ENCODE measurements around the gene POLA1.
"Not testable (repeated sequence)": the region's sequence is repeated elsewhere in the genome, so short reads cannot be mapped to it uniquely, and the experiment has no call there.

The POLA1 gene, protein sequence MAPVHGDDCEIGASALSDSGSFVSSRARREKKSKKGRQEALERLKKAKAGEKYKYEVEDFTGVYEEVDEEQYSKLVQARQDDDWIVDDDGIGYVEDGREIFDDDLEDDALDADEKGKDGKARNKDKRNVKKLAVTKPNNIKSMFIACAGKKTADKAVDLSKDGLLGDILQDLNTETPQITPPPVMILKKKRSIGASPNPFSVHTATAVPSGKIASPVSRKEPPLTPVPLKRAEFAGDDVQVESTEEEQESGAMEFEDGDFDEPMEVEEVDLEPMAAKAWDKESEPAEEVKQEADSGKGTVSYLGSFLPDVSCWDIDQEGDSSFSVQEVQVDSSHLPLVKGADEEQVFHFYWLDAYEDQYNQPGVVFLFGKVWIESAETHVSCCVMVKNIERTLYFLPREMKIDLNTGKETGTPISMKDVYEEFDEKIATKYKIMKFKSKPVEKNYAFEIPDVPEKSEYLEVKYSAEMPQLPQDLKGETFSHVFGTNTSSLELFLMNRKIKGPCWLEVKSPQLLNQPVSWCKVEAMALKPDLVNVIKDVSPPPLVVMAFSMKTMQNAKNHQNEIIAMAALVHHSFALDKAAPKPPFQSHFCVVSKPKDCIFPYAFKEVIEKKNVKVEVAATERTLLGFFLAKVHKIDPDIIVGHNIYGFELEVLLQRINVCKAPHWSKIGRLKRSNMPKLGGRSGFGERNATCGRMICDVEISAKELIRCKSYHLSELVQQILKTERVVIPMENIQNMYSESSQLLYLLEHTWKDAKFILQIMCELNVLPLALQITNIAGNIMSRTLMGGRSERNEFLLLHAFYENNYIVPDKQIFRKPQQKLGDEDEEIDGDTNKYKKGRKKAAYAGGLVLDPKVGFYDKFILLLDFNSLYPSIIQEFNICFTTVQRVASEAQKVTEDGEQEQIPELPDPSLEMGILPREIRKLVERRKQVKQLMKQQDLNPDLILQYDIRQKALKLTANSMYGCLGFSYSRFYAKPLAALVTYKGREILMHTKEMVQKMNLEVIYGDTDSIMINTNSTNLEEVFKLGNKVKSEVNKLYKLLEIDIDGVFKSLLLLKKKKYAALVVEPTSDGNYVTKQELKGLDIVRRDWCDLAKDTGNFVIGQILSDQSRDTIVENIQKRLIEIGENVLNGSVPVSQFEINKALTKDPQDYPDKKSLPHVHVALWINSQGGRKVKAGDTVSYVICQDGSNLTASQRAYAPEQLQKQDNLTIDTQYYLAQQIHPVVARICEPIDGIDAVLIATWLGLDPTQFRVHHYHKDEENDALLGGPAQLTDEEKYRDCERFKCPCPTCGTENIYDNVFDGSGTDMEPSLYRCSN (N-terminal part only)

DNA sequence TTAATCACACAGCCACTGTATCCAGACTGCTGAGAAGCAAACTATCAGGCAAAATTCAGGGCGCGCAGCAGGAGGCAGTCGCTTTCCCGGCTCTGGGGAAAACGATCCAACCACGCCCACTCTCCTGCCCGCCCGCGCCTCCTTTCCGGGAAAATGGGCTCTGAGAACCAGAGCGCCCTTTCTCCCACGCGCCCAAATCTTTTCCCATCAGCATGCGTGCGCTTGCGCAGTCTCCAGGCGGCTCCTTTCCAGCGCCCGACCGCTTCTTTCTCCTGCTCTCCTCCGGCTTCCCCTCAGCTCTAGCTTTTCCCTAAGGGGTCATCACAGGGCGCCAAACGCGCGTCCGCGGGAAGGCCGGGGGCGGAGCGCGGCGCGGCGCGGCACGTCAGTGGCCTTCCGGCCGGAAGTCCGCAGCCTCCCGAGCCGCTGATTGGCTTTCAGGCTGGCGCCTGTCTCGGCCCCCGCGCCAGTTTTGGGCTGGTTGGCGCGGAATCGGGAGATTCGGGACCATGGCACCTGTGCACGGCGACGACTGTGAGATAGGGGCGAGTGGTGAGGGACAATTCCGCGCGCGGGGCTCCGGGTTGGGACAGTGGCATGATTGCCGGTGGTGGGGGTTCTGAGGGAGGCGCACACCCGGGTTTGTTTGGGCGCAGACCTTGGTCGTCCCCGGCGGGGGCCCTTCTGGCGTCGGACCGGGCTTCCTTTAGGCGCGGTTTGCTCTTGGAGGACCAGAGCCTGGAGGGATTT lies at the start of gene POLA1:
Gene POLA1 (plus strand): TSS at position 466 of the 750 bp plus-strand sequence. CDS start 44 bp downstream, at position 510.
- DNase-seq (ENCODE audit: low read depth in 1 of 2, low spot score in 1 of 2), result peak; percentile 60 to 70

DNA sequence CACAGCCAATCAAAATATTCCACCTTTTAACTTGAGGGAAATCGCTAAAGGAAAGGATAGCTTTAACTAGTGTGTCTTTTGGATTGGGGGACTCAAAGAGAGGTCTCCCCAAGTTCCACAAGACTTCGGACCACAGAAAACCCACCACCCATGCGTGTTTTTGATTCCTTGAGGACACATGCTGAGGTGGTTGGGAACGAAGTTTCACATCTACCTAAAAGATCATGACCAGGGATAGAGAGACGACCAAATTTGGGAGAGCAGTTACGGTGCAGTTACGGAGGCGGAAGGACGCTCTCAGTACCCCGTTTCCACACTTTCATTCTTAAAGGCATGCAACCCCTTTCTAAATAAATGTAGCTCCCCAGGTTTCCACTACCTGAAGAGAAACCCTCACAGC lies 47.7 kb upstream of the POLA1 start:
- DNase-seq (ENCODE audit: low read depth in 1 of 2, low spot score in 1 of 2), result no peak

DNA sequence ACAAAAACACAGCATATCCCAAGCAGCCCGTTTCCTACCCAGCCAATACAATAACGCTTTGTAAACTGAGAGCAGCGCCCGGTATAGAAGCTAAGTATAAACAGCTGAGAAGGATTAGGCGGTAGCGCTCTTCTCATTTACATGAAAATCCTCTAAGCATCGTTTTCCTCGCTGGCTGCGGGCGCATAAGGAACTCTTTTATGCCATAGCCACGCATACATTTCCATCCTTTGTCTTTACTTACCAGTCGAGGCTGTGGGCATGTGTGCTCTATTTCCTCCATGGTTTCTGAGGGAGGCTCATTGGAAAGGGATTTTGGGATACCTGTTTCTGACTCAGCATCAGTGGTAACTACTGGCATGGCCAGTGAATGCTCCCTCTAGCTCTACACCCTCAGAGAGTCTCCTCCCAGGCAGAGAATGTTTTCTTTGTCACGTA lies 47.0 kb upstream of the POLA1 start:
- no peak for DNase-seq (ENCODE audit: low read depth in 1 of 2, low spot score in 1 of 2)

DNA sequence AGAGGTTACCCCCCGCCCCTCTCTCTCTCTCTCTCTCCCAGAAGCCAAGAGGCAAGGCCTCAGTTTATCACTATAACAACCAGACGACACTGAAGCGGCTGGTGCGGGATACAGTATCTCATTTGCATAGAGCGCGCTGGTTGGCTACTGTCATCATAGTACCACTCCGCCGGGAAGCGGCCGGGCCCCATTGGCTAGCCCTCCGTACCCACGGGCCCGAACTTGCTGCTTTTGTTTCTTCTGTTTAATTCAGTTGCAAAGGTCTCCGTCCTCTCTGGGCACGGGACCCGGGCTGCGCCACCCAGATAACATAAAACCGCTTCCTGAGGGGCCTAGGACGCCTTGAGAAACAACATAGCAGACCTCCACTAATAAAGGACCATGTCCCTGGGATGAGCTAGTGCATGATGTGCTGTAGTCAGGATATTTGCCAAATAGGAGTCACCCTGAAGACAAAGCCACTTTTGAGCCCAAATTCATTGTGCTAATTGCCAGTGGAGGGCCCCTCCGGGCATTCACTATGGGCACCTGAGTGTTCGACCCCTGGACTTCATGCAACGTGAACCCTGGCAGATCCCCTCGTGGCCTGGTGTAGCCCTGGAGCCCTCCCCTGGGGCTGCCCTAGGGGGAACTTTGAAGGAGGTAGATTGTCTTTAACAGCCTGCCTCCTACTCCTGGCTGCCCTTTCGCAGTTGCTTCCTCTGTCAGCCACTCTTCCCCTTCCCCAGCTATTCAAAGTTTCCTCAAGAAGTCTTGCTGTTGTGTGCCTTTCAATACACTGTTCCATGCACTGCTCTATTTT lies 46.3 kb upstream of the POLA1 start, which contains the start of gene PCYT1B:
Gene PCYT1B (minus strand): TSS at position 91 of the 802 bp plus-strand sequence. CDS start 242 bp downstream, outside the sequence.
- peak; percentile 6 to 26 for DNase-seq (ENCODE audit: low read depth in 1 of 2, low spot score in 1 of 2)

DNA sequence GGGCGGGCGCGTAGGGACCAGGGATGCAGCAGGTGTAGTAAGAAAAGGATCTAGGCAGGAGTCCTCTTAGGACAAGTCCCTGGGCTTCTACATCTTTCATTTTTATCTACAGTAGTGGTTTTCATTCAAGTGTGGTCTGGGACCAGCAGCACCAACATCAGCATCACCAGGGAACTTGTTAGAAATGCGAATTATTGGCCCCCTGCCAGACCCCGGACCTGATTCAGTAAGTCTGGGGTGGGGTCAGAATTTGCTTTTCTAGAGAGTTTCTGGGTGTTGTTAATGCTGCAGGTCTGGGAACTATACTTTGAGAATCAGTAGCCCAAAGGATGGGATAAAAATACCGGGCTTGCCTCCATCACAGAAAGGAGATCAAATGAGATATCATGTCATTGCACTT lies 45.2 kb upstream of the POLA1 start:
- DNase-seq (ENCODE audit: low read depth in 1 of 2, low spot score in 1 of 2), result no peak

DNA sequence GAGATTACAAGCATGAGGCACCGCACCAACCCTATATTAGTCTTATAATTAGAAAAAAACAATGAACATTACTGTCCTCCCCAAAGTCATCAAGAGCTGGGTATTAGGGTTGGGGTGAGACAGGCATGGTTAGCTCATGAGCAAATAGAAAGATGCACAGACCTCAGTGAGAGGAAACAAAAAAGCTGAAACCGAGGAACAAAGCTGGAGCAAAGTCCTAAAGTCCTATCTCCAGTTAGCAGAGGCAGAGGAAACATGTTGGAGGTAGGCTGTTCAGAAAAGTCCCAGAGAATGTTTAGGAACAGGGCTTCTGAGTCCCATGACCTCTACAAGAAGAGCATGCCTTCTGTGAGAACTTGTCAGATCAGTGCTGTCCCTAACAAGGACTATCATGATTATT lies 41.9 kb upstream of the POLA1 start:
- no peak for DNase-seq (ENCODE audit: low read depth in 1 of 2, low spot score in 1 of 2)

DNA sequence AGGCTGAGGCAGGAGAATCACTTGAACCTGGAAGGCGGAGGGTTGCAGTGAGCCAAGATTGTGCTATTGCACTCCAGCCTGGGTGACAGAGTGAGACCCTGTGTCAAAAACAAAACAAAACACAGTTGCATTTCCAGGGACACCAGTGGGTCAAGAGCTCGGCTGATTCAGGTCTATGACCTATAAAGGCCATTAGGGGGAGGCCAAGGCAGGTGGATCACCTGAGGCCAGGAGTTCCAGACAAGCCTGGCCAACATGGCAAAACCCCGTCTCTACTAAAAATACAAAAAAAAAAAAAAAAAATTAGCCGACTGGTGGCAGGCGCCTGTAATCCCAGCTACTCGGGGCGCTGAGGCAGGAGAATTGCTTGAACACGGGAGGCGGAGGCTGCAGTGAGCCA lies 38.0 kb upstream of the POLA1 start:
- not testable (repeated sequence) for DNase-seq (ENCODE audit: low read depth in 1 of 2, low spot score in 1 of 2)

DNA sequence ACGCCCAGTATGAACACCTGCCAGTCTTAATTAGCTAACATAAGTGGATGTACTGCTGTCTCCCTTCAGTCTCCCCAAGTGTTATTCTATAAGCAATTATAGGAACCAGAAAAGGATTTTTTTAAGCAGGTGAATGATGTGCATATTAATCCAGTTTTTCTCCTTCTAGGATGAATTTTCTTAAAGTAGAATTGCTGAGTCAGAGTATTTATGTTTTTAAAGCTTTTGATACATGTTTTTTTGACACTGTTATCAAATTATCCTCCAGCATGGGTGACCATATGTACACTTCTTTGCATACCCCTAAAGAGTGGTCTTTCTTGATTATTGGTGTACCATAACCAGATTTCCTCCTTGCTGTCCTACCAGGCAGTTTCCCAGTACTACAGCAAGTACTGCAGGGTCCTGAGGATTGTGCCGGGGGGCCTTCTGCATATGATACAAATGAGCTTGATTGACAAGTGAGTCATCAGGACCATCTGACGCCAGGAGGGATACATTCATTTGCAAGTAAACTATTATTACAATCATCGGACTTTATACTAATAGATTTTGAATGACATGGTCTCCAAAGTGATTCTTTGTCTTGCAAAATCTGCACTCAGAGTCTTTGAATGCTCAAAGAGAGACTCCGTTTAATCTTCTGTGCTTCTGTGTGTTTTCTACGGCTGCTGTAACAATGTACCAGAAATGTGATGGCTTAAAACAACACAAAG lies 35.9 kb upstream of the POLA1 start:
- DNase-seq (ENCODE audit: low read depth in 1 of 2, low spot score in 1 of 2), result no peak

DNA sequence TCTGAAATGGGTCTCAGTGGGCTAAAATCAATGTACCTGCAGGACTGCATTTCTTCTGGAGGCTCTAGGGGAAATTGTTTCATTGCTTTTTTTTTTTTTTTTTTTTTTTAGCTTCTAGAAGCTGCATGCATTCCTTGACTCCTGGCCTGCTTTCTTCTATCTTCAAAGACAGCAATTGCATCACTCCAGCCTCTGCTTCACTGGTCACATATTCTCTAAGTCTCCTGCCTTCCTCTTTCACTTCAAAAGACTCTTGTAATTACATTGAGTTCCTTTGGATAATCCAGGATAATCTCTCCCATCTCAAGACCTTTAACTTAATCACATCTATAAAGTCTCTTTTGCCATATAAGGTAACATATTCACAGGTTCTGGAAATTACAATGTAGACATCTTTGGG lies 35.3 kb upstream of the POLA1 start:
- no peak for DNase-seq (ENCODE audit: low read depth in 1 of 2, low spot score in 1 of 2)

DNA sequence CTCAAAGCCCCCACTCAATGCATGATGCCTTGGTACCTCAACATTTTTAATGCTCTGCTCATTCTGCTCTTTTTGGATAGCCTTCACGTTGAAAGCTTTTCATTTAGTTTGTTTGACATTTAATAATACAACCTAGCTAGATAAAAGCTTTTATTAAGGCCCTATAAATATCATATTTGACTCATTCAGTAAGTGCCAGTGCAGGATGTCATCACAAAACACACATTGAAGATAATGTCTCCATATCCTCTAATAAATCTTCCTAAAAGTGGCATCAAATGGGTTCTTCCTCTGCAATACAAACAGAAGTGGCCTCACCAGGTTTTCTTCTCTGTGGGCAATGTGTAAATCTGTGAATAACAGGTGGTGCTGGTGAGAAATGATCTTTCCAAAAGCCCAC lies 34.6 kb upstream of the POLA1 start:
- DNase-seq (ENCODE audit: low read depth in 1 of 2, low spot score in 1 of 2), result no peak

DNA sequence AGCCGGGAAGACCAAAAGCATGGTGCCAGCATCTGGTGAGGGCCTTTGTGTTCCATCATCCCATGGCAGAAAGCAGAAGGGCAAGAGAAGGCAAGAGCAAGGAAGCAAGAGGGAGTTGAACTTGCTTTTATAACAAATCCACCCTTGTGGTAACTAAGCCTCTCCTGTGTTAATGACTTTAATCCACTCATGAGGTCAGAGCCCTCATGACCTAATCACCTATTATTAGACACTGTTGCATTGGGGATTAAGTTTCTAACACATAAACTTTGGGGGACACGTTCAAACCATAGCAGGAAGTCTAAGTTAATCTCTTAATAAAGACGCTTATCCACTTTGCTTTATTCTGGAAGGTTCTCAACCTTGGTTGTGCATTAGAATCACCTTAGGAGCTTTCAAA lies 34.1 kb upstream of the POLA1 start:
- DNase-seq (ENCODE audit: low read depth in 1 of 2, low spot score in 1 of 2), result no peak

DNA sequence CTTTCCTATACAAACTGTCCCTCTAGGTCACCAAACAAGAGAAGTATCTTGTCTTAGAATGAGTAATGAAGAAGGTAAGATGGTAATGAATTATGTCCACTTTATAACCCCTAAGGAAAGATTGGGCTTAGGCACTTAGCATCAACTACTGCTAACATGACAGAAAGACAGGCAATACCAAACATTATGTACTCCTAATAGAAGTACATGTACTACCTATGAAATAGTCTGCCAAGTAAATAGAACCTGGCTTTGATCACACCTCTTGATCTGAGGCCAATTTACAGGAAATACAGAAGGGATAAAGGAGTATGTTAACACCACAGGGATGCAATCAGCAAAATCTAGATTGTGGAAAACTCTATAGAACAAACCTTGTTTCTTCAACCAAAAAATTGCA lies 32.4 kb upstream of the POLA1 start:
- DNase-seq (ENCODE audit: low read depth in 1 of 2, low spot score in 1 of 2), result no peak

DNA sequence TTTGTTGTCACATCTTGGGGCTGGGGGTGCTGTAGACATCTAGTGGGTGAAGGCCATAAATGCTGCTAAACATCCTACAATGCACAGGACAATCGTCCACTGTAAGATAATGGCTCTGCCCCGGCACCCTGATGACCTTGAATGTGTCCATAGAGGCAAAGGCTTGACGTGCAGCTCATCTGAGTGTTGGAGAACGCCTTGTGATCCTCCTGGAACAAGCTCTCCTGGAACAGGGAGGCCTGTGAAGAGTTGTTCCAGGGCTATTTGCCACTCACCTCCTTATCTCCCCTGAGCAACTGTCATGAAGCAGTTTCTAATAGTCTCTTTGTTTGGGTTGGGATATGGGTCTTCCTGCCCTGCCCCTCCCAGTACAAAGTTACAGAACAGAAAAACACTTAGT lies 31.4 kb upstream of the POLA1 start:
- DNase-seq (ENCODE audit: low read depth in 1 of 2, low spot score in 1 of 2), result no peak

DNA sequence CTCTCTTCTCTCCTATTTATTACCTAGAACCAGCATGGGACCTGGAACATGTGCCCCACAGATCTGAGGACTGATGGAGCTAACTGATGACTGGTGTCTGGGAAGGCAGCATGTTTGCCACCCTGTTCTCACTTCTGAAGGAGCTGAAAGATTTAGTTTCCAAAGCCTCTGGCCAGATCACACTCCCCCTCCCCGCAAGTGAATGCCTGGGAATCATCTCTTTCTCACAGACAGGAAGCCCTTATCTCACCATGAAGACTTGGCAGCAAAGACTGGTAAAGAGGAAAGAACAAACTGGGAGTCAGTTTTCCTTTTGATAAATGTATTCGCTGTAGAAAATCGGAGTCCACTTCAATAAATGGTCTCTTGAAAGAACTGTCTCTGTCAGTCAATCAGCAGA lies 25.6 kb upstream of the POLA1 start:
- no peak for DNase-seq (ENCODE audit: low read depth in 1 of 2, low spot score in 1 of 2)

DNA sequence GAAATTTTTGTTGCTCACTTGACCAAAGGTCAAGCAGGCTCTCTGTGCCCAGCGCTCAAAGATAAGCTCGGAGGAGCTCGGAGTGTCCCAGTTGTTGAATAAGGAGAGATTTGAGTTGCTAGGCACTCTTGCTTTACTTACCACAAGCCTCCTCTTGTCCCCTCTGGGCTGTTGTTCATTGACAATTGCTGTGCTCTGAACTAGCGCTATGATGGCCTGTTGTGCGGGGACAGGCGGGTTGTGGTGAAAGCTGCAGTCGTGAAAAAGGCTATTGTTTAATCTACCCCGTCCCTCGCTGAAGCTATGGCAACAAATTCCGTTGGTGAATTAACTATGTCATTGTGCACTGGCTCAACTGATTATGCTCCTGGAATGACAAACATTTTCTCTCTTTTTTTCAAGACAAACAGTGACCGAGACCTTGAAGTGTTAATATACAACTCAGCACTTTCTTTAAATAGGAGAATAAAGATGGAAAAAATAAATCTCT lies 21.0 kb upstream of the POLA1 start:
- DNase-seq (ENCODE audit: low read depth in 1 of 2, low spot score in 1 of 2), result no peak

DNA sequence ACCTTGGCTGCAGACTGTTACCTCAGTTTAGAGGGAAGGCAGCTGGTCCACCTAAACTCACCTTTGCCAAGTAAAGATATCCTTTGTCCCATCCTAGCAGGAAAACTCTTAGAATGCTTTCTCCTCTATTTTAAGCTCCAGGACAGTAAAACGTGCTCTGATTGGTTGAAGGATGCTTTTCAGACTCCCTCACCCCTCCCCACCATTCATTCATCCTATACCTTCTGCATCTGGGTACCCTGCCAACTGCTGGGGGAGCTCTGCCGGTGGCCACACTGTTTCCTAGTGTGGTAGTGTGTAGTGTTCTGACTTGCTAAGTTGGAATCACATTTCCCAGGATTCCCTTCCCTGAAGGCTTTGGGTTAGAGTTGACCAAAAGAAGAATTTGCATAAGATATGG lies 20.3 kb upstream of the POLA1 start:
- DNase-seq (ENCODE audit: low read depth in 1 of 2, low spot score in 1 of 2), result no peak

DNA sequence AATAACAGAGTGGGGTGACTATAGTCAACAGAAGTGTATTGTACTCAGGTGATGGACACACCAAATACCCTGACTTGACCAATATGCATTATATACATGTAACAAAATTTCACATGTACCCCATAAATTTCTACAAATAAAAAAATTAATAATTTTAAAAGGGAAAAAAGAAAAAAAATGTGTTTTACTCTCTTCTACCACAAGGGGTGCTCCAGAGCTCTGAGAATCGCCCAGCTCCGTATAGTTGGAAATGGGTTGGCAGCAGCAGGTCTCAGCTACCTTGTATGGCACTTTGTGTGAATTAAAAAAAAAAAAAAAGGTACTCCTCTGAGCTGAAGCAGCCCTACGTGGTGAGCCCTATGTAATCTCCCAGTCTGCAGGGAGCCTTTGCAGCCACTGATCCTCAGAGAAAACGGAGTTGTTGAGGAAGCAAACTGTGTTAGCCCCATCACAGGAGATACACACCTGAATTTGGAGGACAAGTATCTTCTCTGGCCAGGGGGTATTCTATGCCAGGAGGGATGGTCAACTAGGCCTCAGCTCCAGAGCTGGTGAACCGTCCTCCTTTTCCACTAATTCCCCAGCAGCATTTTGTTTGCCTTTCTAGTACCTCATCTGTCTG lies 17.2 kb upstream of the POLA1 start:
- no peak for DNase-seq (ENCODE audit: low read depth in 1 of 2, low spot score in 1 of 2)

DNA sequence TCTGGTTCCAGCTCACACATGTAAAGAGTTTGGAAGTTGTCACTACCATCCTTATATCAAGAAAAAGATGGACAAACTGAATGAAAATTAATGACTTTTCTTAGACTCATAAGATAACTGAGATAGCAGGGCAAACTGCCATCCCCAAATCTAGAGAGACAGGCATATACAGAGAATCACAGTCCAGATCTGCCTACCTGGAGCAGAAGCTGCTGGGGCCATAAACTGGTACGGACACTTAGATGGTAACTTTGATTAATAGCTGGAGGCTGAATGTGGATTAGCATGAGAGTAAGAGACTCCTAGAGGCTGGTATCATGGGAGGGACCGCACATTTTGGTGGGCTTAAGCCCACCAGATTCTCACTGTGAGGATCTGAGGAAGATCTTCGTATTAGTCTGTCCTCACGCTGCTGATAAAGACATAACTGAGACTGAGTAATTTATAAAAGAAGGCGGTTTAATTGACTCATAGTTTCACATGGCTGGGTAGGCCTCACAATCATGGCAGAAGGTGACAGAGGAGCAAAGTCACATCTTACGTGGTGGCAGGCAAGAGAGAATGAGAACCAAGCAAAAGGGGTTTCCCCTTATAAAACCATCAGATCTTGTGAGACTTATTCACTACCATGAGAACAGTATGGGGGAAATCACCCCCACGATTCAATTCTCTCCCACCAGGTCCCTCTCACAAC lies 10.8 kb upstream of the POLA1 start:
- DNase-seq (ENCODE audit: low read depth in 1 of 2, low spot score in 1 of 2), result peak in 1 of 2 donors; percentile 37
